ENCODE data around the gene RNASET2. TPM values are rescaled to one million over a fixed set of nuclear protein-coding genes. Genes with fewer than 3 reads are reported as not detected.
A peak's percentile ranks its signal among the peaks of the same experiment; 100 is the strongest.
"Not testable (repeated sequence)": the region's sequence is repeated elsewhere in the genome, so short reads cannot be mapped to it uniquely, and the experiment has no call there.

The RNASET2 gene
- polyA plus RNA-seq, 3 donors from 2014 or later: 107 to 171 (median 131) TPM

GRCh38 chr6:166958926-166959861 is 2.8 kb upstream of the RNASET2 start:
- peak; percentile 69 to 76 (median 72) for DNase-seq
- Mint-ChIP-seq H3K4me3 (peak overlapping the region; percentile 89 to 96 (median 92)), H3K9me3 (peaks cover 0 to 2% (median 0%) of the 10 kb centered on the region in 6 donors), H3K4me1 (peaks cover 50 to 52% of the 10 kb centered on the region in 2 donors), H3K27ac (peak overlapping the region; percentile 91 to 99 (median 95)), H3K36me3 (peaks cover 0 to 3% (median 2%) of the 10 kb centered on the region in 3 donors), H3K27me3 (ENCODE audit: low read depth in 3 of 3) (peaks cover 0 to 18% (median 15%) of the 10 kb centered on the region in 3 donors)

GRCh38 chr6:166957805-166958076 is 1.4 kb upstream of the RNASET2 start:
- Mint-ChIP-seq H3K4me1 (peaks cover 55 to 66% of the 10 kb centered on the region in 2 donors), H3K27ac (peak overlapping the region; percentile 91 to 99 (median 95)), H3K9me3 (peaks cover 0 to 2% (median 0%) of the 10 kb centered on the region in 6 donors), H3K4me3 (peak overlapping the region; percentile 89 to 96 (median 92)), H3K36me3 (peaks cover 0 to 4% (median 3%) of the 10 kb centered on the region in 3 donors), H3K27me3 (ENCODE audit: low read depth in 3 of 3) (peaks cover 0 to 18% (median 15%) of the 10 kb centered on the region in 3 donors)
- DNase-seq: no peak

- H3K27me3 Mint-ChIP-seq (ENCODE audit: low read depth in 3 of 3): peaks cover 0 to 18% (median 15%) of the 10 kb centered on the region in 3 donors
- H3K36me3 Mint-ChIP-seq: peaks cover 0 to 4% (median 3%) of the 10 kb centered on the region in 3 donors
- H3K9me3 Mint-ChIP-seq: no peaks in the 10 kb centered on the region
- H3K4me3 Mint-ChIP-seq: peak overlapping the region; percentile 89 to 96 (median 92)
- H3K27ac Mint-ChIP-seq: peak overlapping the region; percentile 91 to 99 (median 95)
- DNase-seq: peak; percentile 47 to 59 (median 49)
- H3K4me1 Mint-ChIP-seq: peaks cover 58 to 71% of the 10 kb centered on the region in 2 donors
Measured at GRCh38 chr6:166957087-166957804, 896 bp upstream of the RNASET2 start.

DNA sequence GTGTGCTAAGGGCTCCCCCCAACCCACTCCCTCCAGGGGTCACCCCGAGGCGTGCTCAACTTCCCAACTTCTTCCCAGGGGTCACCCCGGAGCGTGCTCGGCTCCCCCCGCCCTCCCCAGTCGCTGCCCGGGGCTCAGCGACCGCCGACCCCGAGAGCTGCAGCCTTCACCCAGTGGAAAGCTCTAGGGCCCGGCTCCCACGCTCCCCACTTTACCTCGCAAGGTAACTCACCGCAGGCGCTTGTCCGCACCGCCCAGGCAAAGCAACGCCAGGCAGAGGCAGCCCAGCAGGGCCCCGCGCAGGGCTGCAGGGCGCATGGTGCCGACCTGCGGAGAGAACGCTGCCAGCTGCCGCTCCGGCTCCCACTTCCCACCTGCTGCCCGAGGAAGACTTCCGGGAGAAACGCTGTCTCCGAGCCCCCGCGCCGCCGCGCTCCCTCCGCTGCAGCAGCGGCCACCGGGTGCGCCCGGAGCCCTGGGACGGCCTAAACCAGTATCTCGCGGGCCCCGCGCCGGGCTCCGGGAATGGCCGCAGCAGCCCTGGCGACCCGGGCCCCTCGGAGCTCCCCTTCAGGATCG is 396 bp downstream of the RNASET2 start:
- Mint-ChIP-seq H3K27ac (peak overlapping the region in 3 of 6 donors; percentile 68 to 94 (median 90)), H3K27me3 (ENCODE audit: low read depth in 3 of 3) (peaks cover 0 to 16% (median 15%) of the 10 kb centered on the region in 3 donors), H3K4me3 (peak overlapping the region; percentile 89 to 96 (median 90)), H3K4me1 (peaks cover 63 to 80% of the 10 kb centered on the region in 2 donors), H3K9me3 (no peaks in the 10 kb centered on the region), H3K36me3 (peaks cover 3 to 4% (median 3%) of the 10 kb centered on the region in 3 donors)
- DNase-seq: no peak

GRCh38 chr6:166955121-166955864 is 1.1 kb downstream of the RNASET2 start:
- Mint-ChIP-seq H3K36me3 (peaks cover 4 to 9% (median 8%) of the 10 kb centered on the region in 3 donors), H3K27ac (peak overlapping the region; percentile 68 to 94 (median 85)), H3K4me1 (peaks cover 64 to 82% of the 10 kb centered on the region in 2 donors), H3K9me3 (no peaks in the 10 kb centered on the region), H3K4me3 (peak overlapping the region; percentile 89 to 96 (median 90)), H3K27me3 (ENCODE audit: low read depth in 3 of 3) (peaks cover 0 to 17% (median 15%) of the 10 kb centered on the region in 3 donors)
- peak; percentile 19 to 25 (median 19) for DNase-seq

- Mint-ChIP-seq H3K4me3 (peak overlapping the region; percentile 38 to 96 (median 61)), H3K4me1 (peaks cover 58 to 76% of the 10 kb centered on the region in 2 donors), H3K27me3 (ENCODE audit: low read depth in 3 of 3) (peaks cover 0 to 19% (median 15%) of the 10 kb centered on the region in 3 donors), H3K9me3 (no peaks in the 10 kb centered on the region), H3K27ac (peak overlapping the region in 4 of 6 donors; percentile 53 to 76 (median 63)), H3K36me3 (peaks cover 4 to 12% (median 10%) of the 10 kb centered on the region in 3 donors)
- DNase-seq: no peak
Measured at GRCh38 chr6:166954118-166954713, 2.1 kb downstream of the RNASET2 start.

DNA sequence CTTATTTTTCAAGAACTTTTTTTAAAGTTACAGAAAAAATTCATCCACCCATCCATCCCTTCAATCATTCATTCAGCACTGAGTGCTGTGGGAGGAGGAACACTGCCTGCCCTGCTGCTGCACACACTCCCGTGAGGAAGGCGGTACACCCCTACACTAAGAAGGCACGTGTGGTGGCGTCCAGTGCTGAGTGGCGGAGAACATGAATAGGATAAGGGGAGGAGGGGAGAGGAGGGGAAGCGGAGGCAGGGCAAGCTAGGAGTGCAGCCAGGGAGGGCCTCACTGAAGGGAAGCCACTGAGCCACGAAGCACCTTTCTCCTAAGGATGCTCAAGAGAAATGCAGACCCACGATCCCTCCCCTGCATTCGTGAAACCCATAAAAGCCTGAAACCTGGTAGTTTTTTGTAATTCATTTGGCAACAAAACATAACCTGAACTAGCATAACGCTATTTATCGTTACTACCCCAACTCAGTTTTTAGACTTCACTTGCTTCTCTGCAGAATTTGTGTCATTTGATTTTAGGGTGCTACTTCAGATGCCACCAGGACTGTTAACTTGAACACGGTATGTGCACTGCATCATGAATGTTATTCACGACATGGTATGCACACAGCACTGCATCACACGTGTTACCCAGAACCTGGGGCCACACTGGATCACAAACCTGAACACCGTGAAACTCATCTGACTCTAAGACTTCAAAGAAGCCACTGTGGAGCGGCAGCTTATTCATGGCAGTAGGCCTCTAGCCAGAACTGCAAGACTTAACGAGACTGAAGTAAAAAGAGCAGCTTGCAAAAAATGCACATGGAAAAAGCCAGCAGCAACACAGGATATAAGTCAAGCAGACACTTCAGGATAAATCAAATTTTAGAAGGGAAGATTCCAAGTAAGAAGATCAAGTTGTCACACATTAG is 3.5 kb downstream of the RNASET2 start:
- Mint-ChIP-seq H3K36me3 (peaks cover 4 to 12% (median 10%) of the 10 kb centered on the region in 3 donors), H3K27me3 (ENCODE audit: low read depth in 3 of 3) (peaks cover 0 to 14% (median 12%) of the 10 kb centered on the region in 3 donors), H3K4me3 (peak overlapping the region; percentile 14 to 90 (median 33)), H3K4me1 (peaks cover 44 to 63% of the 10 kb centered on the region in 2 donors), H3K27ac (peak overlapping the region in 3 of 6 donors; percentile 28 to 73 (median 36)), H3K9me3 (no peaks in the 10 kb centered on the region)
- no peak for DNase-seq

DNA sequence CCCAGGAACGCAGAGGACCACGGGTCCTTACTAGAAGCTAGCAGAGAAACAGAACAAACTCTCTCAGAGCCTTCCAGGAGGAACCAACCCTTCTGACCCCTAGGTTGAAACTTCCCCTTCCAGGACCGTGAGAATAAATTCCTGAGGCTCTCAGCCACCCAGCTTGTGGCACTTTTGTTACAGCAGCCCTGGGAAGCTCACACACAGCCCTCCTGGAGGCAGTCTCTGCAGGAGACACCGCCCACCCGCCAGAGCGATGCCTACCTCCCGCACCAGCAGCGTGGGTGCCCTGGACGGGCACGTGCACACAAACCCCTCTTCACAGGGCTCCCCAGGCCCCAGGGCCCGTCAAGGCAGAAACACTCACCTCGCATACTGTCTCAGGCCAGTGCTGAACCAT is 4.2 kb downstream of the RNASET2 start:
- peaks cover 10 to 18% (median 11%) of the 10 kb centered on the region in 3 donors for H3K36me3 Mint-ChIP-seq
- H3K9me3 Mint-ChIP-seq: no peaks in the 10 kb centered on the region
- H3K4me3 Mint-ChIP-seq: no peak overlapping the region
- H3K27me3 Mint-ChIP-seq (ENCODE audit: low read depth in 3 of 3): peaks cover under 1 to 10% (median 5%) of the 10 kb centered on the region in 3 donors
- H3K4me1 Mint-ChIP-seq: peaks cover 37 to 56% of the 10 kb centered on the region in 2 donors
- peak overlapping the region in 1 of 6 donors; percentile 11 for H3K27ac Mint-ChIP-seq
- no peak for DNase-seq

DNA sequence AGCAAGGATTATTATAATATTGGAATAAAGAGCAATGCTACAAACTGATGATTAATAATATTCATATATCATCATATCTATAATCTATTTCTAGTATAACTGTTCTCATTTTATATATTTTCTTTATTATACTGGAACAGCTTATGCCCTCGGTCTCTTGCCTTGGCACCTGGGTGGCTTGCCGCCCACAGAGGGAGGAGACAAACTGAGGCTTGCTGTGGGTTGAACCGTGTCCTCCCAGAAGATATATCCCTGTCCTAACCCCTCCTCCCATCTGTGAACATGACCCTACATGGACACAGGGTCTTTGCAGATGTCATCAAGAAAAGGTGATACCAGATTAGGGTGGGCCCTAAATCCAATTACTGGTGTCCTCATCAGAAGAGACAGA is 4.7 kb downstream of the RNASET2 start:
- peaks cover 10 to 22% (median 11%) of the 10 kb centered on the region in 3 donors for H3K36me3 Mint-ChIP-seq
- H3K4me1 Mint-ChIP-seq: peaks cover 36 to 55% of the 10 kb centered on the region in 2 donors
- H3K9me3 Mint-ChIP-seq: no peaks in the 10 kb centered on the region
- DNase-seq: no peak
- peaks cover 1 to 10% (median 5%) of the 10 kb centered on the region in 3 donors for H3K27me3 Mint-ChIP-seq (ENCODE audit: low read depth in 3 of 3)
- peak overlapping the region; percentile 85 to 93 (median 90) for H3K27ac Mint-ChIP-seq
- peak overlapping the region in 3 of 5 donors; percentile 75 to 84 (median 80) for H3K4me3 Mint-ChIP-seq

DNA sequence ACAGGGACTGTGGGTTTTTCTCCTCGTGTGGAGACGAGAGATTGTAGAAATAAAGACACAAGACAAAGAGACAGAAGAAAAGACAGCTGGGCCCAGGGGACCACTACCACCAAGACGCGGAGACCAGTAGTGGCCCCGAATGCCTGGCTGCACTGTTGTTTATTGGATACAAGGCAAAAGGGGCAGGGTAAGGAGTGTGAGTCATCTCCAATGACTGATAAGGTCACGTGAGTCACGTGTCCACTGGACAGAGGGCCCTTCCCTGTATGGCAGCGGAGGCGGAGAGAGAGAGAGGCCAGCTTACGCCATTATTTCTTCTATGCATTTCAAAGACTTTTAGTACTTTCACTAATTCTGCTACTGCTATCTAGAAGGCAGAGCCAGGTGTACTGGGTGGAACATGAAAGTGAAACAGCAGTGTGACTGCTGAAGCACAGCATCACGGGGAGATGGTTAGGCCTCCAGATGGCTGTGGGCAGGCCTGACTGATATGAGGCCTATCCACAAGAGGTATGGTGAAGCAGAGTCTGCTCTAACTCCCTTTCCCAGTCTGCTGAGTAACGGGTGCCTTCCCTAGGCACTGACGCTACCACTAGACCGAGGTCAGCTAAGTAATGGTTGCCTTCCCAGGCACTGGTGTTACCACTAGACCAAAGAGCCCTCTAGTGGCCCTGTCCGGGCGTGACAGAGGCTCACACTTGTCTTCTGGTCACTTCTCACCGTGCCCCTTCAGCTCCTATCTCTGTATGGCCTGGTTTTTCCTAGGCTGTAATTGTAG is 5.3 kb downstream of the RNASET2 start:
- Mint-ChIP-seq H3K27me3 (ENCODE audit: low read depth in 3 of 3) (peaks cover 1 to 10% (median 5%) of the 10 kb centered on the region in 3 donors), H3K27ac (peak overlapping the region; percentile 85 to 93 (median 90)), H3K4me3 (peak overlapping the region; percentile 75 to 84 (median 80)), H3K36me3 (peaks cover 10 to 28% (median 14%) of the 10 kb centered on the region in 3 donors), H3K4me1 (peaks cover 35 to 55% of the 10 kb centered on the region in 2 donors)
- peak; percentile 55 to 58 (median 55) for DNase-seq
- not testable (repeated sequence) for H3K9me3 Mint-ChIP-seq

- Mint-ChIP-seq H3K4me3 (peak overlapping the region in 4 of 5 donors; percentile 12 to 84 (median 78)), H3K9me3 (no peaks in the 10 kb centered on the region), H3K27me3 (ENCODE audit: low read depth in 3 of 3) (peaks cover 1 to 9% (median 5%) of the 10 kb centered on the region in 3 donors), H3K4me1 (peaks cover 33 to 52% of the 10 kb centered on the region in 2 donors), H3K27ac (peak overlapping the region; percentile 85 to 93 (median 90)), H3K36me3 (peaks cover 10 to 31% (median 15%) of the 10 kb centered on the region in 3 donors)
- no peak for DNase-seq
Measured at GRCh38 chr6:166950443-166950821, 5.9 kb downstream of the RNASET2 start.
